ENCODE results near the gene RBM18. TPM values are rescaled to one million over a fixed set of nuclear protein-coding genes. Genes with fewer than 3 reads are reported as not detected.

The RBM18 gene
- total RNA-seq, 1 experiment from 2014 or later = 30.8 TPM

DNA sequence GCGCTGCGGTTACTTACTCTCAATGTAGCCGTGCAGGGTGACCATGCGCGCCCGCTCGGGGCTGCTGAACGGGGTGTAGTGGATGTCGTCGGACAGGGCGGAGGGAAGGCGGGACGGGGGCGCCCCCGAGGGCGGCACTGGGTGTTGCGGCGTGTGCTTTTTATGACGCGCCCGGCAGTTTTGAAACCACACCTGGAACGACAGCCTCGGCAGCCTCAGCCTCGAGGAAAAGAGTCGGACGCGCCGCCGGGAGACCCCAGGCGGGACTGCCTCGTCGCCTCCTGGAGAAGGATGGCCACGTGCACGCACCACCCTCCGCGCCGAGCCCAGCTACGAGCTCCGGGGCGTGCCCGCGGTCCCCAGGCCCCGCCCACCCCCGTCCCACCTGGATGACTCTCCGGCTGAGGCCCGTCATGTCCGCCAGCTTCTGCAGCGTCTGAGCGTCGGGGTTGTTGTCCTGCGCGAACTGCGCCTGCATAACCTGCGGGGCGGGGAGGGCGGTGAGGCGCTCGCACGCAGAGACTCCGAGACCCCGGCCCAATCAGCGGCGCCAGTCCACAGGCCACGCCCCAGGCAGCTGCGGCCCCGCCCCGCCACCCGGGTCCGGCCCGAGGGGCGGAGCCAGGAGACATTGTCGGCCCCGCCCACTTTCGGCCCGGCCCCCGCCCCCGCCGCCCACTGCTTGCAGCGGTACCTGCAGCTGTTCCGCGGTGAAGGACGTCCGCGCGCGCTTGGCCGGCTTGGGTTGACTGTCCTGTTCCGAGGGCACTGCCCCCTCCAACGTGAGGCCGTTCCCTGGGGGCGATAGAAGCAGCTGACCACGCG is 50.8 kb downstream of the RBM18 start:
- no TSS peak for BruUV-seq (replicated peaks)
- TF ChIP-seq, protein P1, sequence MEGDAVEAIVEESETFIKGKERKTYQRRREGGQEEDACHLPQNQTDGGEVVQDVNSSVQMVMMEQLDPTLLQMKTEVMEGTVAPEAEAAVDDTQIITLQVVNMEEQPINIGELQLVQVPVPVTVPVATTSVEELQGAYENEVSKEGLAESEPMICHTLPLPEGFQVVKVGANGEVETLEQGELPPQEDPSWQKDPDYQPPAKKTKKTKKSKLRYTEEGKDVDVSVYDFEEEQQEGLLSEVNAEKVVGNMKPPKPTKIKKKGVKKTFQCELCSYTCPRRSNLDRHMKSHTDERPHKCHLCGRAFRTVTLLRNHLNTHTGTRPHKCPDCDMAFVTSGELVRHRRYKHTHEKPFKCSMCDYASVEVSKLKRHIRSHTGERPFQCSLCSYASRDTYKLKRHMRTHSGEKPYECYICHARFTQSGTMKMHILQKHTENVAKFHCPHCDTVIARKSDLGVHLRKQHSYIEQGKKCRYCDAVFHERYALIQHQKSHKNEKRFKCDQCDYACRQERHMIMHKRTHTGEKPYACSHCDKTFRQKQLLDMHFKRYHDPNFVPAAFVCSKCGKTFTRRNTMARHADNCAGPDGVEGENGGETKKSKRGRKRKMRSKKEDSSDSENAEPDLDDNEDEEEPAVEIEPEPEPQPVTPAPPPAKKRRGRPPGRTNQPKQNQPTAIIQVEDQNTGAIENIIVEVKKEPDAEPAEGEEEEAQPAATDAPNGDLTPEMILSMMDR (conservative IDR thresholded peaks at IDR 0.05; ENCODE audit: low read depth, low read length) = no peak
- peak; percentile 45 for TF ChIP-seq EZH2 (IDR thresholded peaks at IDR 0.05; ENCODE audit: borderline replicate concordance, low read depth, low read length, poor library complexity, severe bottlenecking)
- peak overlapping the region; percentile 28 for H3K4me3 ChIP-seq (ENCODE audit: low read depth, low read length, poor library complexity, severe bottlenecking)
- ChIA-PET POLR2A (ENCODE audit: low non-redundant PET) (no interaction called here), CTCF (interaction anchor here (0.8 kb wide), 1 partner anchor 89 kb away, joined by 3 read pairs; no protein-coding TSS in a partner anchor)
- peaks cover 8% of the 10 kb centered on the region for H3K4me1 ChIP-seq (ENCODE audit: insufficient read depth, low read length, poor library complexity, severe bottlenecking)
- H3K9me3 ChIP-seq (ENCODE audit: low read depth, low read length, poor library complexity, severe bottlenecking) = no peaks in the 10 kb centered on the region
- H3K36me3 ChIP-seq (ENCODE audit: insufficient read depth, low read length, poor library complexity, severe bottlenecking) = no peaks in the 10 kb centered on the region
- intact Hi-C loops (cut with micrococcal nuclease; ENCODE audit: unreplicated experiment) = no loop called here
- peak; percentile 73 for DNase-seq (ENCODE audit: low spot score)
- peaks cover 85% of the 10 kb centered on the region for H3K27me3 ChIP-seq (replicated peaks; ENCODE audit: insufficient read depth, low read depth, low read length, poor library complexity)
- H3K27ac ChIP-seq (ENCODE audit: low read depth, low read length, poor library complexity, severe bottlenecking) = no peak overlapping the region

DNA sequence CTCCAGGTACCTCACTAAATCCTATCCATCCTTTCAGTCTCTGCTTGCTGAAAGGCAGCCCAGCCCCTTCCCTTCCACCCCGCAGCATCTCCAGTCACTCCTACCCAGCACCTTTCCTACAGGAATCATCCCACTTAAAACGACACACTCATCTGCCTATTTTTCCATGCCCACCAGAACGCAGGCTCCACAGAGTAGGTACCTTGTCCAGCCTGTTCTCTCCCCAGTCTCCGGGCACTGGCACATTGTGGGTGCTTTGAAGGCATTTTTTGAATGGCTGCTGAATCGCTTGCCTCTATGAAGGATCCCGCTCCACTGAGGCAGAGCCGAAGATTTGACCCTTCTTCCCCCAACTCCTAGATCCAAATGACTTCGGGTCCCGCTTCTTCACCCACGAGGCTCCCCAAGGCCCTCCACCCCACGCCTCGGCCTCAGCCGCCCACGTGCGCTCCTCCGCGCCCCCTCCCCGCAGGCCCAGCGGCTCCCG is 51.5 kb downstream of the RBM18 start:
- no peaks in the 10 kb centered on the region for H3K9me3 ChIP-seq (ENCODE audit: low read depth, low read length, poor library complexity, severe bottlenecking)
- H3K4me1 ChIP-seq (ENCODE audit: insufficient read depth, low read length, poor library complexity, severe bottlenecking) = peaks cover 8% of the 10 kb centered on the region
- peaks cover 79% of the 10 kb centered on the region for H3K27me3 ChIP-seq (replicated peaks; ENCODE audit: insufficient read depth, low read depth, low read length, poor library complexity)
- H3K27ac ChIP-seq (ENCODE audit: low read depth, low read length, poor library complexity, severe bottlenecking) = no peak overlapping the region
- TF ChIP-seq, protein P1 (conservative IDR thresholded peaks at IDR 0.05; ENCODE audit: low read depth, low read length) = no peak
- peak; percentile 72 for TF ChIP-seq EZH2 (IDR thresholded peaks at IDR 0.05; ENCODE audit: borderline replicate concordance, low read depth, low read length, poor library complexity, severe bottlenecking)
- CTCF ChIA-PET = no interaction called here
- no TSS peak for BruUV-seq (replicated peaks)
- DNase-seq (ENCODE audit: low spot score) = no peak
- no peak overlapping the region for H3K4me3 ChIP-seq (ENCODE audit: low read depth, low read length, poor library complexity, severe bottlenecking)
- POLR2A ChIA-PET (ENCODE audit: low non-redundant PET) = no interaction called here
- intact Hi-C loops (cut with micrococcal nuclease; ENCODE audit: unreplicated experiment) = no loop called here
- H3K36me3 ChIP-seq (ENCODE audit: insufficient read depth, low read length, poor library complexity, severe bottlenecking) = no peaks in the 10 kb centered on the region

DNA sequence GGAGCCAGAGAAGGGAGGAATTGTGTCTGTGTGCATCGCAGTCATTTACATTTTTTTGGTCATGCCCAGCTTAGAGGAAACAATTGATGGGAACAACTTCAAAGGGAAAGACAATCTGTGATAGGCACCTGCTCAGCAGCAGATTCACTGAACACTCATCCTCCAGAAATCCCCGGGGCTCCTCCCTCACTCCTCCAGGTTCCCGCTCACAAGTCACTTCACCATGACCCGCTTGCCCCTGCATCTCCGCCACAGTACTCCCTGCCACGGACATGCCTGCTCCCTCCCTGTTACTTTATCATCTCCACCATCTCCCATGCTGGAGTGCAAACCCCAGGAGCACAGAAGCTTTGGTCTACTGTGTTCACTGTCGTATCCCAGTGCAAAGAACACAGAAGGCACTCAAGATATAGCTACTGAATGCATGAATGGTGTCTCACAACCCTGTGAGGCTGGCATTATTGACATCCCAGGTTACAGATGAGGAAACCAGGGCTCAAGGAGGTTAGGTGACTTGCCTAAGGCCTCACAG is 52.1 kb downstream of the RBM18 start:
- H3K27me3 ChIP-seq (replicated peaks; ENCODE audit: insufficient read depth, low read depth, low read length, poor library complexity) = peaks cover 75% of the 10 kb centered on the region
- no peaks in the 10 kb centered on the region for H3K9me3 ChIP-seq (ENCODE audit: low read depth, low read length, poor library complexity, severe bottlenecking)
- intact Hi-C loops (cut with micrococcal nuclease; ENCODE audit: unreplicated experiment) = no loop called here
- TF ChIP-seq, protein P1 (conservative IDR thresholded peaks at IDR 0.05; ENCODE audit: low read depth, low read length) = no peak
- no peak for TF ChIP-seq EZH2 (IDR thresholded peaks at IDR 0.05; ENCODE audit: borderline replicate concordance, low read depth, low read length, poor library complexity, severe bottlenecking)
- peaks cover 8% of the 10 kb centered on the region for H3K4me1 ChIP-seq (ENCODE audit: insufficient read depth, low read length, poor library complexity, severe bottlenecking)
- CTCF ChIA-PET = no interaction called here
- POLR2A ChIA-PET (ENCODE audit: low non-redundant PET) = no interaction called here
- DNase-seq (ENCODE audit: low spot score) = no peak
- no peak overlapping the region for H3K27ac ChIP-seq (ENCODE audit: low read depth, low read length, poor library complexity, severe bottlenecking)
- no peaks in the 10 kb centered on the region for H3K36me3 ChIP-seq (ENCODE audit: insufficient read depth, low read length, poor library complexity, severe bottlenecking)
- no TSS peak for BruUV-seq (replicated peaks)
- H3K4me3 ChIP-seq (ENCODE audit: low read depth, low read length, poor library complexity, severe bottlenecking) = no peak overlapping the region
